HepG2 (cell line): Measurements from ENCODE around the gene SYNM. TPM values are rescaled to one million over a fixed set of nuclear protein-coding genes. Genes with fewer than 3 reads are reported as not detected.

Experiments used
- ATAC-seq: fragments of 200-7000 bp; cut with Tn5 transposase; 3 replicates; pipeline ENCODE4 v1.9.1; 2020; ENCODE audit warnings: mild to moderate bottlenecking, moderate library complexity
- BruUV-seq: library from RNA; stranded (reverse); fragments of 400-500 nt; replicated peaks from 2 replicates; lab custom pipeline; 2021; lab: Mats Ljungman, UMichigan
- CTCF ChIA-PET: fragments of 300-600 bp; formaldehyde crosslinking; extraction: SDS; loops from one replicate; lab custom pipeline; 2021; ENCODE audit warnings: low total read pairs, inconsistent platforms, low intra/inter-chr PET ratio; lab: Yijun Ruan, JAX
- POLR2A ChIA-PET: fragments of 350-600 bp; sonication (Branson Sonifier 250); formaldehyde crosslinking; loops from one replicate; lab custom pipeline; 2020; ENCODE audit warnings: antibody characterized with exemption, inconsistent platforms; lab: Yijun Ruan, JAX
- DNase-seq: peaks from one replicate; pipeline ENCODE4 v3.0.0-alpha.2; 2015; ENCODE audit warnings: low spot score
- FAIRE-seq: peaks from 3 replicates; lab custom pipeline; 2011; peaks lifted over from hg19 to GRCh38; lab: Jason Lieb, UNC
- H2AFZ ChIP-seq: one replicate; pipeline ENCODE4 v1.6.1; 2011; ENCODE audit warnings: low read length, inconsistent platforms
- H3K27ac ChIP-seq: fragments of 300-600 bp; 3 replicates; pipeline ENCODE4 v1.8.0; 2011; ENCODE audit warnings: mixed run types, mild to moderate bottlenecking, mixed read lengths, low read length, inconsistent platforms; ENCODE audit not compliant: insufficient read depth; ENCODE audit errors: extremely low read length
- H3K27me3 ChIP-seq, 2 experiments: fragments of 200-600 bp in 1 of 2; 2 replicates in 1 of 2; 3 replicates in 1 of 2; pipeline versions ENCODE4 v1.6.0 to v1.8.0; 2011; ENCODE audit warnings: low read length in 2 of 2, mild to moderate bottlenecking in 2 of 2, moderate library complexity in 2 of 2, inconsistent platforms in 1 of 2; ENCODE audit not compliant: insufficient read depth in 2 of 2, control insufficient read depth in 1 of 2
- H3K36me3 ChIP-seq, 2 experiments: fragments of 200-600 bp in 1 of 2; replicated peaks in 1 of 2; 2 replicates in 1 of 2; 3 replicates in 1 of 2; pipeline versions ENCODE4 v1.5.1 to v1.8.0; 2011; ENCODE audit warnings: low read length in 2 of 2, inconsistent platforms in 1 of 2; ENCODE audit not compliant: insufficient read depth in 2 of 2, control insufficient read depth in 1 of 2
- H3K4me1 ChIP-seq: 2 replicates; pipeline ENCODE4 v1.5.1; 2012; ENCODE audit warnings: low read length, inconsistent platforms; ENCODE audit not compliant: insufficient read depth
- H3K4me2 ChIP-seq: 2 replicates; pipeline ENCODE4 v1.6.0; 2011; ENCODE audit warnings: low read depth, low read length, inconsistent platforms
- H3K4me3 ChIP-seq, 3 experiments: fragments of 200-600 bp in 1 of 3; sonication (generic), shearing (Covaris generic) in 1 of 3; replicated peaks in 1 of 3; 2 replicates each; pipeline ENCODE4 v1.5.1; 2011 to 2016; ENCODE audit warnings: low read length in 3 of 3, inconsistent platforms in 2 of 3, low read depth in 2 of 3, mild to moderate bottlenecking in 2 of 3, control low read depth in 1 of 3, mixed read lengths in 1 of 3; ENCODE audit not compliant: insufficient read depth in 1 of 3
- H3K79me2 ChIP-seq: one replicate; pipeline ENCODE4 v1.6.1; 2011; ENCODE audit warnings: low read length, inconsistent platforms; ENCODE audit not compliant: insufficient read depth
- H3K9ac ChIP-seq: 2 replicates; pipeline ENCODE4 v1.6.0; 2011; ENCODE audit warnings: mild to moderate bottlenecking, low read depth, low read length, inconsistent platforms; ENCODE audit not compliant: insufficient read depth
- H3K9me3 ChIP-seq: 2 replicates; pipeline ENCODE4 v1.5.1; 2012; ENCODE audit warnings: mild to moderate bottlenecking, low read length
- H4K20me1 ChIP-seq: 2 replicates; pipeline ENCODE4 v1.6.0; 2011; ENCODE audit warnings: inconsistent platforms, mild to moderate bottlenecking, low read length, moderate library complexity; ENCODE audit not compliant: insufficient read depth
- BRD4 ChIP-seq: sonication (generic); formaldehyde crosslinking; IDR thresholded peaks from 2 replicates; pipeline ENCODE4 v1.4.0; 2020; ENCODE audit warnings: missing genetic modification reagents
- CENPBD1 ChIP-seq: sonication (generic); formaldehyde crosslinking; IDR thresholded peaks from 2 replicates; pipeline ENCODE4 v1.8.0; 2022; ENCODE audit warnings: missing genetic modification reagents, low read depth, mild to moderate bottlenecking, borderline replicate concordance
- FOSL2 ChIP-seq: sonication (generic); formaldehyde crosslinking; IDR thresholded peaks from 2 replicates; pipeline ENCODE4 v1.4.0; 2020; ENCODE audit warnings: missing genetic modification reagents
- POLR2AphosphoS5 ChIP-seq: IDR thresholded peaks from 2 replicates; pipeline ENCODE4 v1.6.1; 2012; ENCODE audit warnings: low read depth, low read length
- PRPF4 ChIP-seq: fragments of 200-400 bp; formaldehyde crosslinking; IDR thresholded peaks from 2 replicates; pipeline ENCODE4 v1.6.1; 2016; ENCODE audit warnings: low read length, low read depth; ENCODE audit not compliant: poor library complexity, severe bottlenecking
- TEAD2 ChIP-seq: sonication (generic); formaldehyde crosslinking; IDR thresholded peaks from 2 replicates; pipeline ENCODE4 v1.9.0; 2021; ENCODE audit warnings: missing genetic modification reagents
- WIZ ChIP-seq: sonication (generic); formaldehyde crosslinking; IDR thresholded peaks from 2 replicates; pipeline ENCODE4 v1.5.1; 2020; ENCODE audit warnings: mild to moderate bottlenecking, missing genetic modification reagents
- ZFP62 ChIP-seq: sonication (generic); formaldehyde crosslinking; IDR thresholded peaks from 2 replicates; pipeline ENCODE4 v1.4.0; 2020; ENCODE audit warnings: missing genetic modification reagents
- ZNF207 ChIP-seq: fragments of 450-650 bp; IDR thresholded peaks from 2 replicates; pipeline ENCODE4 v1.6.1; 2016; ENCODE audit warnings: antibody characterized with exemption, borderline replicate concordance
- ZNF253 ChIP-seq: sonication (generic); formaldehyde crosslinking; IDR thresholded peaks from 2 replicates; pipeline ENCODE4 v1.8.0; 2022; ENCODE audit warnings: mild to moderate bottlenecking, missing genetic modification reagents, borderline replicate concordance
- ZNF672 ChIP-seq: sonication (generic); formaldehyde crosslinking; IDR thresholded peaks from 2 replicates; pipeline ENCODE4 v1.8.1; 2022; ENCODE audit warnings: missing genetic modification reagents
- ZSCAN21 ChIP-seq: sonication (generic); formaldehyde crosslinking; IDR thresholded peaks from 2 replicates; pipeline ENCODE4 v1.8.0; 2022; ENCODE audit warnings: mild to moderate bottlenecking, missing genetic modification reagents, moderate library complexity, borderline replicate concordance
- WGBS: methylation state at CpG from one replicate; pipeline ENCODE4 v1.1.6; 2017; ENCODE audit warnings: low lambda C conversion rate; 5-methylcytosine and 5-hydroxymethylcytosine counted together
- in situ Hi-C: cut with HindIII; loops from 2 replicates; pipeline ENCODE4 v1.10.0; 2017; ENCODE audit warnings: low pct_unique_long_range_greater_than_20kb; ENCODE audit not compliant: extremely low pct_ligation_motif_present
- intact Hi-C: fragments of 100-400 bp; cut with micrococcal nuclease; formaldehyde crosslinking; loops from one replicate; pipeline ENCODE4 v1.10.0; 2022; ENCODE audit not compliant: unreplicated experiment
- polyA plus RNA-seq, 8 experiments: library from polyadenylated mRNA; depleted of rRNA in 3 of 8; stranded (reverse) in 7 of 8; unstranded in 1 of 8; fragments of >200 nt; fragmentation: Illumina TruSeq in 4 of 8; extraction: Trizol in 4 of 8; gene quantifications; 2 replicates each; pipeline versions ENCODE4 v1.2.1 to v1.2.3, GENCODE V29; 2011 to 2016; ENCODE audit warnings: low read depth in 4 of 8, missing spikeins in 1 of 8, mixed read lengths in 1 of 8; ENCODE audit not compliant: insufficient read depth in 1 of 8
- total RNA-seq, 5 experiments: library from RNA; depleted of rRNA; stranded (reverse); fragments of >200 nt; fragmentation: Illumina TruSeq; extraction: Trizol; gene quantifications; 2 replicates each; pipeline ENCODE4 v1.2.3, GENCODE V29; 2016; ENCODE audit warnings: low read depth in 1 of 5
- TF ChIP-seq, protein P1 (sequence below), 2 experiments: sonication (generic) in 1 of 2; formaldehyde crosslinking in 1 of 2; IDR thresholded peaks; 2 replicates each; pipeline versions ENCODE4 v1.4.0 to v1.6.1; 2018 to 2020; ENCODE audit warnings: missing genetic modification reagents in 2 of 2, borderline replicate concordance in 1 of 2, low read depth in 1 of 2, mild to moderate bottlenecking in 1 of 2, missing biosample characterization in 1 of 2
- TF ChIP-seq, protein P2 (sequence below): sonication (generic); formaldehyde crosslinking; IDR thresholded peaks from 2 replicates; pipeline ENCODE4 v1.4.0; 2020; ENCODE audit warnings: missing genetic modification reagents; ENCODE audit errors: not compliant biosample characterization
- TF ChIP-seq, protein P3 (sequence below): IDR thresholded peaks from 2 replicates; pipeline ENCODE4 v1.6.1; 2016; ENCODE audit warnings: mild to moderate bottlenecking

Gene SYNM
- total and polyA plus RNA-seq, 2 of the 13 experiments (the other 11 are each of a cell fraction or from before 2014, with no cell fraction given): 1.1 to 3.7 TPM

- WGBS: 53% methylated on average over 4 of the region's 11 CpGs
- ChIA-PET POLR2A (no interaction called here), CTCF (no interaction called here)
- no TSS peak for BruUV-seq
- no peaks in the 10 kb centered on the region; the same call in 1 of the 2 replicates for H3K4me1 ChIP-seq
- H3K4me3 ChIP-seq: no peak overlapping the region
- DNase-seq (no peak), ATAC-seq (no peak), FAIRE-seq (no peak)
- H3K27ac ChIP-seq: no peak overlapping the region
- no peaks in the 10 kb centered on the region for H3K9me3 ChIP-seq
- intact Hi-C loops (no loop called here), in situ Hi-C loops (no loop called here)
- peaks cover 14 to 51% of the 10 kb centered on the region in 2 experiments for H3K27me3 ChIP-seq
- no peaks in the 10 kb centered on the region for H3K36me3 ChIP-seq
- no peak overlapping the region for H3K9ac ChIP-seq
- no peaks in the 10 kb centered on the region for H3K79me2 ChIP-seq
- H3K4me2 ChIP-seq: no peak overlapping the region
- H2AFZ ChIP-seq: no peak overlapping the region
- no peaks in the 10 kb centered on the region for H4K20me1 ChIP-seq
- TF ChIP-seq ZFP62 (CRISPR knock-in tag): no peak
- no peak for TF ChIP-seq POLR2AphosphoS5
- no peak for TF ChIP-seq TEAD2
- no peak for TF ChIP-seq ZSCAN21 (CRISPR knock-in tag)
- no peak for TF ChIP-seq PRPF4
- TF ChIP-seq ZNF672 (CRISPR knock-in tag): no peak
- TF ChIP-seq BRD4 (CRISPR knock-in tag): no peak
- no peak for TF ChIP-seq ZNF207
- TF ChIP-seq, protein P1, sequence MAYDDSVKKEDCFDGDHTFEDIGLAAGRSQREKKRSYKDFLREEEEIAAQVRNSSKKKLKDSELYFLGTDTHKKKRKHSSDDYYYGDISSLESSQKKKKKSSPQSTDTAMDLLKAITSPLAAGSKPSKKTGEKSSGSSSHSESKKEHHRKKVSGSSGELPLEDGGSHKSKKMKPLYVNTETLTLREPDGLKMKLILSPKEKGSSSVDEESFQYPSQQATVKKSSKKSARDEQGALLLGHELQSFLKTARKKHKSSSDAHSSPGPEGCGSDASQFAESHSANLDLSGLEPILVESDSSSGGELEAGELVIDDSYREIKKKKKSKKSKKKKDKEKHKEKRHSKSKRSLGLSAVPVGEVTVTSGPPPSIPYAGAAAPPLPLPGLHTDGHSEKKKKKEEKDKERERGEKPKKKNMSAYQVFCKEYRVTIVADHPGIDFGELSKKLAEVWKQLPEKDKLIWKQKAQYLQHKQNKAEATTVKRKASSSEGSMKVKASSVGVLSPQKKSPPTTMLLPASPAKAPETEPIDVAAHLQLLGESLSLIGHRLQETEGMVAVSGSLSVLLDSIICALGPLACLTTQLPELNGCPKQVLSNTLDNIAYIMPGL (CRISPR knock-in tag; IDR thresholded peaks at IDR 0.05; ENCODE audit: borderline replicate concordance in 1 of 2, low read depth in 1 of 2): no peak
- no peak for TF ChIP-seq ZNF253 (CRISPR knock-in tag)
- TF ChIP-seq, protein P2, sequence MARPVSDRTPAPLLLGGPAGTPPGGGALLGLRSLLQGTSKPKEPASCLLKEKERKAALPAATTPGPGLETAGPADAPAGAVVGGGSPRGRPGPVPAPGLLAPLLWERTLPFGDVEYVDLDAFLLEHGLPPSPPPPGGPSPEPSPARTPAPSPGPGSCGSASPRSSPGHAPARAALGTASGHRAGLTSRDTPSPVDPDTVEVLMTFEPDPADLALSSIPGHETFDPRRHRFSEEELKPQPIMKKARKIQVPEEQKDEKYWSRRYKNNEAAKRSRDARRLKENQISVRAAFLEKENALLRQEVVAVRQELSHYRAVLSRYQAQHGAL (CRISPR knock-in tag): no peak
- TF ChIP-seq WIZ (CRISPR knock-in tag): no peak
- TF ChIP-seq, protein P3, sequence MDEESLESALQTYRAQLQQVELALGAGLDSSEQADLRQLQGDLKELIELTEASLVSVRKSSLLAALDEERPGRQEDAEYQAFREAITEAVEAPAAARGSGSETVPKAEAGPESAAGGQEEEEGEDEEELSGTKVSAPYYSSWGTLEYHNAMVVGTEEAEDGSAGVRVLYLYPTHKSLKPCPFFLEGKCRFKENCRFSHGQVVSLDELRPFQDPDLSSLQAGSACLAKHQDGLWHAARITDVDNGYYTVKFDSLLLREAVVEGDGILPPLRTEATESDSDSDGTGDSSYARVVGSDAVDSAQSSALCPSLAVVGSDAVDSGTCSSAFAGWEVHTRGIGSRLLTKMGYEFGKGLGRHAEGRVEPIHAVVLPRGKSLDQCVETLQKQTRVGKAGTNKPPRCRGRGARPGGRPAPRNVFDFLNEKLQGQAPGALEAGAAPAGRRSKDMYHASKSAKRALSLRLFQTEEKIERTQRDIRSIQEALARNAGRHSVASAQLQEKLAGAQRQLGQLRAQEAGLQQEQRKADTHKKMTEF (CRISPR knock-in tag): no peak
- TF ChIP-seq FOSL2 (CRISPR knock-in tag): no peak
- TF ChIP-seq CENPBD1 (CRISPR knock-in tag): no peak
Measured at GRCh38 chr15:99096894-99097426, 7.9 kb upstream of the SYNM start.
